Trophoblast cell (in vitro differentiated cells and primary cell): Measurements from ENCODE around the gene SCFD2.

ENCODE experiments used
- DNase-seq, 2 donors: peaks; one replicate each; pipeline ENCODE4 v3.0.0-alpha.2; 2016
- H2AFZ ChIP-seq: 2 replicates; pipeline ENCODE4 v1.6.1; 2013; ENCODE audit warnings: low read length, moderate library complexity, mild to moderate bottlenecking; ENCODE audit not compliant: insufficient read depth, poor library complexity
- H2AK5ac ChIP-seq: 2 replicates; pipeline ENCODE4 v1.6.1; 2013; ENCODE audit warnings: mild to moderate bottlenecking, low read length
- H2BK120ac ChIP-seq: 2 replicates; pipeline ENCODE4 v1.6.1; 2013; ENCODE audit warnings: low read length, mild to moderate bottlenecking, moderate library complexity; ENCODE audit not compliant: insufficient read depth, poor library complexity
- H2BK12ac ChIP-seq: 2 replicates; pipeline ENCODE4 v1.6.1; 2013; ENCODE audit warnings: mild to moderate bottlenecking, low read length, moderate library complexity
- H2BK5ac ChIP-seq: 2 replicates; pipeline ENCODE4 v1.6.1; 2013; ENCODE audit warnings: low read length, low read depth, moderate library complexity, mild to moderate bottlenecking; ENCODE audit not compliant: poor library complexity
- H3K14ac ChIP-seq: 2 replicates; pipeline ENCODE4 v1.6.1; 2013; ENCODE audit warnings: mild to moderate bottlenecking, low read length
- H3K18ac ChIP-seq: 2 replicates; pipeline ENCODE4 v1.6.1; 2013; ENCODE audit warnings: mild to moderate bottlenecking, low read length
- H3K23ac ChIP-seq: 2 replicates; pipeline ENCODE4 v1.6.1; 2013; ENCODE audit warnings: low read length
- H3K27ac ChIP-seq: 2 replicates; pipeline ENCODE4 v1.5.1; 2013; ENCODE audit warnings: low read depth, mild to moderate bottlenecking, inconsistent platforms, low read length, moderate library complexity
- H3K27me3 ChIP-seq: 2 replicates; pipeline ENCODE4 v1.6.1; 2013; ENCODE audit warnings: inconsistent platforms, mild to moderate bottlenecking, low read length, moderate library complexity; ENCODE audit not compliant: insufficient read depth
- H3K36me3 ChIP-seq, 2 experiments: 1 replicate in 1 of 2; 2 replicates in 1 of 2; pipeline ENCODE4 v1.6.1; 2013; ENCODE audit warnings: low read length in 2 of 2, mild to moderate bottlenecking in 2 of 2, moderate library complexity in 1 of 2; ENCODE audit not compliant: insufficient read depth in 2 of 2, control insufficient read depth in 1 of 2
- H3K4ac ChIP-seq: 2 replicates; pipeline ENCODE4 v1.6.1; 2013; ENCODE audit warnings: low read depth, mild to moderate bottlenecking, low read length, moderate library complexity
- H3K4me1 ChIP-seq, 2 experiments: 1 replicate in 1 of 2; 2 replicates in 1 of 2; pipeline ENCODE4 v1.6.1; 2013; ENCODE audit warnings: low read length in 2 of 2, mild to moderate bottlenecking in 2 of 2, moderate library complexity in 1 of 2; ENCODE audit not compliant: insufficient read depth in 2 of 2, control insufficient read depth in 1 of 2
- H3K4me2 ChIP-seq: 2 replicates; pipeline ENCODE4 v1.6.1; 2013; ENCODE audit warnings: inconsistent platforms, mild to moderate bottlenecking, low read length, moderate library complexity
- H3K4me3 ChIP-seq: 2 replicates; pipeline ENCODE4 v1.5.1; 2013; ENCODE audit warnings: mild to moderate bottlenecking, low read depth, low read length, inconsistent platforms
- H3K79me1 ChIP-seq: one replicate; pipeline ENCODE4 v1.6.1; 2013; ENCODE audit warnings: low read length
- H3K79me2 ChIP-seq: 2 replicates; pipeline ENCODE4 v1.6.1; 2013; ENCODE audit warnings: low read length, mild to moderate bottlenecking; ENCODE audit not compliant: control insufficient read depth, insufficient read depth, poor library complexity
- H3K9ac ChIP-seq: 2 replicates; pipeline ENCODE4 v1.6.1; 2013; ENCODE audit warnings: mild to moderate bottlenecking, low read length
- H3K9me3 ChIP-seq: 2 replicates; pipeline ENCODE4 v1.6.1; 2013; ENCODE audit warnings: low read depth, mild to moderate bottlenecking, control low read depth, inconsistent platforms, low read length; ENCODE audit not compliant: insufficient read depth
- H4K12ac ChIP-seq: 2 replicates; pipeline ENCODE4 v1.6.1; 2013; ENCODE audit warnings: low read depth, mild to moderate bottlenecking, low read length, moderate library complexity
- H4K8ac ChIP-seq: 2 replicates; pipeline ENCODE4 v1.6.1; 2013; ENCODE audit warnings: low read depth, mild to moderate bottlenecking, low read length, moderate library complexity
- H4K91ac ChIP-seq: one replicate; pipeline ENCODE4 v1.6.1; 2013; ENCODE audit warnings: low read depth, mild to moderate bottlenecking, low read length, moderate library complexity
- WGBS: extraction: QIAGEN DNeasy Blood & Tissue Kit; methylation state at CpG from one replicate; pipeline ENCODE4 v1.1.7; 2013; ENCODE audit warnings: missing lambda C conversion rate; ENCODE audit not compliant: insufficient read length, insufficient coverage; ENCODE audit errors: extremely low coverage; 5-methylcytosine and 5-hydroxymethylcytosine counted together

Gene SCFD2

DNA sequence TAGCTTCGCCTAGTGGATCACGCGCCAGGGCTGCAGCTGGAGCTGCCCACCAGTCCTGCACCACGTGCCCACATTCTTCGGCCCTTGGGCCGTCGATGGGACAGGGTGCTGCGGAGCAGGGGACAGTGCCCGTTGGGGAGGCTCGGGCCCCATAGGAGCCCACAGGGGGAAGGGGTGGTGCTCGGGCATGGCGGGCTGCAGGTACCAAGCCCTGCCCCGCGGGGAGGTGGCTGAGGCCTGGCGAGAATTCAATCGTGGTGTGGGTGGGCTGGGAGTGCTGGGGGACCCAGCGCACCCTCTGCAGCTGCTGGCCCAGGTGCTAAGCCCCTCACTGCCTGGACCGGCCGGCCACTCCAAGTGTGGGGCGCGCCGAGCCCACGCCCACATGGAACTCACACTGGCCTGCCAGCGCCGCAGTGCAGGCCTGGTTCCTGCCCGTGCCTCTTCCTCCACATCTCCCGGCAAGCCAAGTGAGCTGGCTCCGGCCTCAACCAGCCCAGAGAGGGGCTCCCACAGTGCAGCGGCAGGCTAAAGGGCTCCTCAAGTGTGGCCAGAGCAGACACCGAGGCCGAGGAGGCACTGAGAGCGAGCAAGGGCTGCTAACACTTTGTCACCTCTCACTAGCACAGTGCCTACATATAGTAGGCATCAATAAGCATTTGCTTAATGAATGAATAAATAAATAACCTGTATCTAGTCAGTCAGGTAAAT, 11.7 kb downstream of the SCFD2 start:
- Histone ChIP-seq H2BK120ac (no peak overlapping the region), H3K36me3 (no peaks in the 10 kb centered on the region), H2AK5ac (no peak overlapping the region), H2AFZ (no peak overlapping the region), H3K9me3 (peaks cover 7% of the 10 kb centered on the region), H3K4me2 (no peak overlapping the region), H3K79me1 (no peaks in the 10 kb centered on the region), H3K23ac (no peak overlapping the region), H3K27me3 (no peaks in the 10 kb centered on the region), H4K91ac (no peak overlapping the region), H3K18ac (no peak overlapping the region), H4K12ac (no peak overlapping the region), H3K27ac (no peak overlapping the region), H2BK5ac (no peak overlapping the region), H3K14ac (no peak overlapping the region), H3K4me1 (no peaks in the 10 kb centered on the region), H4K8ac (no peak overlapping the region), H3K9ac (no peak overlapping the region), H3K4ac (no peak overlapping the region), H3K79me2 (no peaks in the 10 kb centered on the region), H3K4me3 (peak overlapping the region; percentile 7), H2BK12ac (no peak overlapping the region)
- no peak for DNase-seq
- no CpG with 5 or more reads among the region's 32 CpGs for WGBS

GRCh38 chr4:53349091-53349491, 16.8 kb downstream of the SCFD2 start:
- H3K4me3 ChIP-seq: no peak overlapping the region
- no peak overlapping the region for H3K27ac ChIP-seq
- H2AFZ ChIP-seq: no peak overlapping the region
- H3K79me1 ChIP-seq: no peaks in the 10 kb centered on the region
- no peaks in the 10 kb centered on the region for H3K4me1 ChIP-seq
- H4K12ac ChIP-seq: no peak overlapping the region
- peaks cover 4% of the 10 kb centered on the region for H3K9me3 ChIP-seq
- H3K36me3 ChIP-seq: no peaks in the 10 kb centered on the region
- no peak overlapping the region for H2BK12ac ChIP-seq
- H3K27me3 ChIP-seq: no peaks in the 10 kb centered on the region
- DNase-seq: no peak
- H2AK5ac ChIP-seq: no peak overlapping the region
- no peak overlapping the region for H2BK5ac ChIP-seq
- H4K8ac ChIP-seq: no peak overlapping the region
- no peak overlapping the region for H3K4ac ChIP-seq
- H3K18ac ChIP-seq: no peak overlapping the region
- H3K4me2 ChIP-seq: no peak overlapping the region
- no peak overlapping the region for H2BK120ac ChIP-seq
- H4K91ac ChIP-seq: no peak overlapping the region
- H3K23ac ChIP-seq: no peak overlapping the region
- H3K79me2 ChIP-seq: no peaks in the 10 kb centered on the region
- WGBS: no CpG with 5 or more reads among the region's 4 CpGs
- H3K9ac ChIP-seq: no peak overlapping the region
- H3K14ac ChIP-seq: no peak overlapping the region

DNA sequence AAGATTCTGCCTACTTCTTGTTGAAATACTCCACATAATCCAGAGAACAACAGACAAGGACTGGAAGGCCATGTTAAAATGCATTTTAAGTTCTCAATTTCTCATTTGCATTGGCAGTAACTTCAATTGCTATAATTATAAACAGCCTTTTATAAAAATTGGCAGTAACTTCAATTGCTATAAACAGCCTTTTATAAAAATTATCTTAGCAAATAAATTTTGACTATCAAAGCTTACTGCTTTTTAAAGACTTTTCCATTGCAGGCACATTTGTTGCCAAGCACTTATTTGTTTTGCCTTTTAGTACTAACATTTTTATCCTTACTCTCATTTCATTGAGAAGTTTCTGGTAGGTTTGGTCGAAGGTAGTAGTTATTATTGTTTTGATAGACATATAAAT, 17.8 kb downstream of the SCFD2 start:
- H3K36me3 ChIP-seq: no peaks in the 10 kb centered on the region
- no peak overlapping the region for H4K91ac ChIP-seq
- no peak overlapping the region for H2AFZ ChIP-seq
- no peak overlapping the region for H3K9ac ChIP-seq
- no peaks in the 10 kb centered on the region for H3K4me1 ChIP-seq
- H3K18ac ChIP-seq: no peak overlapping the region
- H3K79me2 ChIP-seq: no peaks in the 10 kb centered on the region
- H2BK5ac ChIP-seq: no peak overlapping the region
- H3K27ac ChIP-seq: no peak overlapping the region
- no peak for DNase-seq
- H3K14ac ChIP-seq: no peak overlapping the region
- no peaks in the 10 kb centered on the region for H3K27me3 ChIP-seq
- no peak overlapping the region for H3K23ac ChIP-seq
- H2BK12ac ChIP-seq: no peak overlapping the region
- no peak overlapping the region for H3K4ac ChIP-seq
- H3K4me3 ChIP-seq: no peak overlapping the region
- H4K12ac ChIP-seq: no peak overlapping the region
- no peaks in the 10 kb centered on the region for H3K9me3 ChIP-seq
- no peak overlapping the region for H3K4me2 ChIP-seq
- no peak overlapping the region for H4K8ac ChIP-seq
- H3K79me1 ChIP-seq: no peaks in the 10 kb centered on the region
- no CpG with 5 or more reads among the region's 1 CpG for WGBS
- no peak overlapping the region for H2AK5ac ChIP-seq
- H2BK120ac ChIP-seq: no peak overlapping the region

DNA sequence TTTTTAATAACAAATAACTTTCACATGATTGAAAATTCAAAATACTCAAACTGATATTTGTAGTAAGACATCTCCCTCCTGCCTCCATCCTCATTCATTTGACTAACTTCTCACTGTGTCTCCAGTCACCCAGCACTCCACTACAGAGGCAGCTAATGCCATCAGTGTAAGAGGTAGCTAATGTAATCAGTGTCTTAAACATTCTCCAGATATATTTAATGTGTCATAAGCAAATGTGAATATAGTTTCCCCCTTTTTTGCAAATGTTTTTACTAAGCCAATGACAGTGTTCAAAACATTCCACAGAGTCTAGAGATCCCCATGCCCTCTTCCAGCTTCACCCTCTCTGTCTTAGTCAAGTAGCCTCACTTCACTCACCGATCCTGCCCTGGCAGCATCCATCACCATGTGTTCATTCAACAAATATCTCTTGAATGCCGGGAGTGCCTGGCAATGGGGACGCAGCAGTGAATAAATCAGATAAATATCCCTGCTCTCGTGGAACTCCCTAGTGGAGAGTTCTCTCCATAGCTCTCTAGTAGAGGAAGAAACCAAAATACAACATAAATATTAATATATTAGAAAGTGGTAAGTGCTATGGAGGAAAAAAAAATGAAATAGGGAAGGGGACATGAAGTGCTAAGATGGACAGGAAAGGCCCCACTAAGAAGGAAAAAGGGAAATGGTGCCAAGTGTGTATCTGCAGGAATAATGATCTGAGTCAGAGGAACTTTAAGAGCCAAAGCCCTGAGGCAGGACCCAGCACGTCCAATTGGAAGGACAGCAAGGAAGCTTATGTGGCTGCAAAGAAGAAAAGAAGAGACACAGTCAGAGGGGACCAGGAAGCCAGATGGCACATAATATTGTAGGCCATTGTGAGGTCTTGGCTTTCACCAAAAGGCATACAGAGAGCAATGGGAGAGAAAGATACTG, 18.7 kb downstream of the SCFD2 start:
- Histone ChIP-seq H3K18ac (no peak overlapping the region), H3K79me1 (no peaks in the 10 kb centered on the region), H3K9me3 (no peaks in the 10 kb centered on the region), H2AFZ (no peak overlapping the region), H4K91ac (no peak overlapping the region), H2BK5ac (no peak overlapping the region), H3K4me1 (no peaks in the 10 kb centered on the region), H3K27me3 (no peaks in the 10 kb centered on the region), H3K27ac (no peak overlapping the region), H3K4me3 (no peak overlapping the region), H3K14ac (no peak overlapping the region), H3K4ac (no peak overlapping the region), H3K9ac (no peak overlapping the region), H3K79me2 (no peaks in the 10 kb centered on the region), H4K12ac (no peak overlapping the region), H2AK5ac (no peak overlapping the region), H3K36me3 (no peaks in the 10 kb centered on the region), H2BK120ac (no peak overlapping the region), H3K23ac (no peak overlapping the region), H2BK12ac (no peak overlapping the region), H3K4me2 (no peak overlapping the region), H4K8ac (no peak overlapping the region)
- no CpG with 5 or more reads among the region's 5 CpGs for WGBS
- DNase-seq: no peak
